Naive thymus-derived CD4-positive, alpha-beta T cell (primary cell): ENCODE measurements around the gene AQP5. TPM values are rescaled to one million over a fixed set of nuclear protein-coding genes. Genes with fewer than 3 reads are reported as not detected.

Experiments used
- ATAC-seq: fragments of 150-1000 bp; cut with Tn5 transposase; 2 replicates; pipeline ENCODE4 v1.10.0; 2021; ENCODE audit warnings: mild to moderate bottlenecking, moderate library complexity
- CTCF ChIA-PET: fragments of 350-600 bp; sonication (Branson Sonifier 250); formaldehyde crosslinking; loops from one replicate; lab custom pipeline; 2021; ENCODE audit warnings: antibody characterized with exemption; lab: Charles Lee
- POLR2A ChIA-PET: fragments of 350-600 bp; sonication (Branson Sonifier 250); formaldehyde crosslinking; loops from one replicate; lab custom pipeline; 2021; ENCODE audit warnings: antibody characterized with exemption, inconsistent platforms; lab: Charles Lee
- DNase-seq, 9 donors: peaks; one replicate each; pipeline versions ENCODE4 v3.0.0 to v3.0.0-alpha.2; 2020 to 2022; ENCODE audit warnings: mixed read lengths in 1 of 9
- H3K27ac ChIP-seq: one replicate; pipeline ENCODE4 v1.7.0; 2013; ENCODE audit warnings: mild to moderate bottlenecking, low read depth, low read length, moderate library complexity
- H3K27me3 ChIP-seq, 2 donors: one replicate each; pipeline ENCODE4 v1.7.0; 2013; ENCODE audit warnings: low read length in 2 of 2, mild to moderate bottlenecking in 2 of 2, moderate library complexity in 2 of 2; ENCODE audit not compliant: control insufficient read depth in 2 of 2, insufficient read depth in 2 of 2
- H3K36me3 ChIP-seq, 3 experiments: 1 replicate in 2 of 3; 2 replicates in 1 of 3; pipeline ENCODE4 v1.7.0; 2013; ENCODE audit warnings: low read length in 3 of 3, mild to moderate bottlenecking in 3 of 3, moderate library complexity in 1 of 3; ENCODE audit not compliant: insufficient read depth in 3 of 3, control insufficient read depth in 2 of 3
- H3K4me1 ChIP-seq, 2 donors: one replicate each; pipeline ENCODE4 v1.7.0; 2013; ENCODE audit warnings: low read length in 2 of 2, mild to moderate bottlenecking in 2 of 2, moderate library complexity in 1 of 2; ENCODE audit not compliant: control insufficient read depth in 2 of 2, insufficient read depth in 2 of 2
- H3K4me3 ChIP-seq: 2 replicates; pipeline ENCODE4 v1.7.0; 2013; ENCODE audit warnings: mild to moderate bottlenecking, low read length
- H3K9me3 ChIP-seq, 3 experiments: 1 replicate in 2 of 3; 2 replicates in 1 of 3; pipeline ENCODE4 v1.7.0; 2013; ENCODE audit warnings: low read length in 3 of 3; ENCODE audit not compliant: control insufficient read depth in 2 of 3
- H3K27ac Mint-ChIP-seq, 9 donors: one replicate each; pipeline ENCODE4 v1.8.0; 2020 to 2022; ENCODE audit warnings: mixed read lengths in 9 of 9, mild to moderate bottlenecking in 8 of 9, moderate library complexity in 5 of 9, inconsistent platforms in 2 of 9
- H3K27me3 Mint-ChIP-seq, 5 donors: one replicate each; pipeline ENCODE4 v1.8.0; 2021 to 2022; ENCODE audit warnings: mixed read lengths in 5 of 5, mild to moderate bottlenecking in 1 of 5
- H3K36me3 Mint-ChIP-seq, 5 donors: one replicate each; pipeline ENCODE4 v1.8.0; 2020 to 2022; ENCODE audit warnings: mixed read lengths in 5 of 5, mild to moderate bottlenecking in 3 of 5, inconsistent platforms in 1 of 5
- H3K4me1 Mint-ChIP-seq, 7 donors: one replicate each; pipeline ENCODE4 v1.8.0; 2020 to 2022; ENCODE audit warnings: mixed read lengths in 7 of 7, mild to moderate bottlenecking in 3 of 7, inconsistent platforms in 1 of 7
- H3K4me3 Mint-ChIP-seq, 10 donors: one replicate each; pipeline ENCODE4 v1.8.0; 2020 to 2022; ENCODE audit warnings: mild to moderate bottlenecking in 10 of 10, mixed read lengths in 10 of 10, moderate library complexity in 6 of 10, inconsistent platforms in 2 of 10
- H3K9me3 Mint-ChIP-seq, 11 donors: one replicate each; pipeline ENCODE4 v1.8.0; 2020 to 2022; ENCODE audit warnings: mixed read lengths in 11 of 11, mild to moderate bottlenecking in 4 of 11, inconsistent platforms in 1 of 11, moderate library complexity in 1 of 11
- intact Hi-C, 2 donors: fragments of 100-400 bp; cut with micrococcal nuclease; formaldehyde crosslinking; loops; one replicate each; pipeline ENCODE4 v1.15.1; 2023
- polyA plus RNA-seq, 2 donors: library from polyadenylated mRNA; unstranded; fragments of 300-500 nt; fragmentation: Illumina TruSeq; gene quantifications; one replicate each; pipeline ENCODE4 v1.2.3, GENCODE V29; 2021
- total RNA-seq, 6 experiments: library from RNA in 5 of 6; stranded (reverse) in 5 of 6; gene quantifications; 1 replicate in 5 of 6; 2 replicates in 1 of 6; pipeline ENCODE4 v1.2.3 and lab custom pipeline; 2021 to 2026

AQP5 gene
- total and polyA plus RNA-seq, 7 experiments from 2014 or later = not detected

DNA sequence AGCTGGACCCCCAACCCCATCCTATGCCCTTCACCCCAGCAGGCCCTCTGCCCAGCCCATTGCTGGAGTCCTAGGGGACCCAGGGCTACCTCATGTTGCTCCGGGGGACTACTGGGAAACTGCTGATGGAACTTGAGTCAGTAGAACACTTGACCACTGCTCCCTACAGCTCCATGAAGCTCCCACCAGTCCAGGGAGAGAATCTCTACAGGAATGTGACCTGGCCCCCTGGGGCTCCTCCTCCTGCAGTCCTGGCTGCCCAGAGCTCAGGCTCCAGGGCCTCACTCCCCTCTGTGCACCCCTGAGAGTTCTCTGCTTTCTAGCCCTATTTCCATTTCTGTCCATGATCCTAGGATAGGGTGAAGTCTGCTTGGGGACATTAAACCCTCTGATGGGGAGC lies 22.0 kb upstream of the AQP5 start:
- peaks cover 0 to 16% (median 0%) of the 10 kb centered on the region in 7 donors for H3K4me1 Mint-ChIP-seq
- DNase-seq = no peak
- no peak for ATAC-seq
- no peak overlapping the region for H3K4me3 Mint-ChIP-seq
- H3K27ac Mint-ChIP-seq = no peak overlapping the region
- no peaks in the 10 kb centered on the region for H3K36me3 Mint-ChIP-seq
- intact Hi-C loops = no loop called here
- peaks cover 0 to 11% (median 2%) of the 10 kb centered on the region in 5 donors for H3K27me3 Mint-ChIP-seq
- H3K36me3 ChIP-seq = no peaks in the 10 kb centered on the region
- no peak overlapping the region for H3K4me3 ChIP-seq
- H3K27me3 ChIP-seq = no peaks in the 10 kb centered on the region
- H3K4me1 ChIP-seq = no peaks in the 10 kb centered on the region
- ChIA-PET CTCF (interaction anchor here (0.6 to 1.7 kb wide), 2 partner anchors 28 to 387 kb away, joined by 6 to 12 read pairs; no protein-coding TSS in a partner anchor), POLR2A (no interaction called here)
- no peak overlapping the region for H3K27ac ChIP-seq
- H3K9me3 Mint-ChIP-seq = no peaks in the 10 kb centered on the region
- H3K9me3 ChIP-seq = no peaks in the 10 kb centered on the region

DNA sequence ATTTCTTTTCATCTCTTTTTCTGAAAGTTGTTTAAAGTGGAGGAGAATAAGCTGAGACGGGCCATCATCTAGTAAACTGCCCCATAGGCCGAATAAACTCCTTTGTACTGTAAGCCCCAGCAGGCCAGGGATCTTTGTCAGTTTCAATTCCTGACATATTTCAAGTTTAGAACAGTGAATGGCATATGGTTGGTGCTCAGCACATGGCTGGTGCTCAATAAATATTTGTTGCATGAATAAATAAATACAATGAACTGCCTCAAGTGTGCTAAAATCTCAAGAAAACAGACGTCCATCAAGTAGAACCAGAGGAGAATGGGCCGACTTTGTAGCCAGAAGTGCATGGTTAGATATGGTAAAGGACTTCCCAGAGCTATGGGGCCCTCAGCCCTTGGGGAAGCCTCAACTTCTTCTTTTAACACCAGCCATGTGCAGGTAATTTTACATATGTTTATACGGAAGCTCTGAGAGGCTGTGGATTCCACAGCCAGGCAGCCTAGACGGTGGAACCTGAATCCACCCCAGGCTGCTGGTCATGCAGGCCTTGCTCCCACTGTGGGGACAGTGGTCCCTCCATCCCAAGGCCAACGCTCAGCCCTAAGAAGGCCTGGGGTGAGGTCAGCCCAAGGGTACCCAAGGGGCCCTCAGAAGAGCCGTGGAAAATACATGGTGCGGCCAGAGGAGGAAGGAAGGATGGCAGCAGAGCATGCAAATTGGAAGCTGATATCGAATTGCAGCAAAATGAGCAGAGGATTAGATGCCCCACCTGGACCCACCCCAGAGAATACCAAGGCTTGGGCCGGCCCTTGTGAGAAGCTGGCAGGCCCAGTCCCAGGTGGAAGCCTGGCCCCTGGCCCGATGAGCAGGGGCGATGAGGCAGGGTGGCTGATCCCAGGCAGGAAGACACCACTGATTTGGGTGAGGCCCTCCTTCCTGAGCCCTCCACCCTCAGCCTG lies 19.8 kb upstream of the AQP5 start:
- Histone ChIP-seq H3K9me3 (no peaks in the 10 kb centered on the region), H3K27me3 (no peaks in the 10 kb centered on the region), H3K4me3 (no peak overlapping the region), H3K4me1 (no peaks in the 10 kb centered on the region), H3K27ac (no peak overlapping the region), H3K36me3 (no peaks in the 10 kb centered on the region)
- intact Hi-C loops = no loop called here
- Mint-ChIP-seq H3K4me3 (no peak overlapping the region), H3K36me3 (peaks cover 0 to 1% (median 0%) of the 10 kb centered on the region in 5 donors), H3K9me3 (no peaks in the 10 kb centered on the region), H3K4me1 (peaks cover 6 to 27% (median 15%) of the 10 kb centered on the region in 7 donors), H3K27ac (no peak overlapping the region), H3K27me3 (peaks cover 0 to 7% (median 0%) of the 10 kb centered on the region in 5 donors)
- no peak for DNase-seq
- ChIA-PET POLR2A (no interaction called here), CTCF (interaction anchor here (0.5 to 0.7 kb wide), 2 partner anchors 33 to 113 kb away, joined by 3 to 4 read pairs; no protein-coding TSS in a partner anchor)
- ATAC-seq = no peak

DNA sequence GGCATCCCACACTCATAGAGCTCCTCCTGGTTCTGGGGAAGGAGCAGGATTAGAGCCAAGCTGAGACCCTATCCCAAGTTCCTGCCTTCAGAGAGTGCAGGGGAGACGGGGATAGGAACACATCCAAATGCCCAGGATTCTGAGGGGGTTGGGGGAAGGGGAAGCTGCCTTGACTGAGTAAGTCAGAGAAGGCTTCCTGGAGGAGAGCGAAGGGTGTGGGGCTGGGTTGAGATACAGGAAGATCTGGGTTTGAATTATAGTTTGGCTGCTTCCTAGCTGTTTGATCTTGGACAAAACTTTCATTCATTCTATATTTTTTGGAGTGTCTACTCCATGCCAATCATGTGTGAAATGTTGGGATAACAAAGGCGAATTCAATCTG lies 19.2 kb upstream of the AQP5 start:
- Mint-ChIP-seq H3K36me3 (peaks cover 0 to 1% (median 0%) of the 10 kb centered on the region in 5 donors), H3K4me1 (peaks cover 6 to 27% (median 15%) of the 10 kb centered on the region in 7 donors), H3K27ac (no peak overlapping the region), H3K9me3 (no peaks in the 10 kb centered on the region), H3K27me3 (peaks cover 0 to 7% (median 0%) of the 10 kb centered on the region in 5 donors), H3K4me3 (no peak overlapping the region)
- Histone ChIP-seq H3K4me3 (no peak overlapping the region), H3K9me3 (no peaks in the 10 kb centered on the region), H3K27me3 (no peaks in the 10 kb centered on the region), H3K4me1 (no peaks in the 10 kb centered on the region), H3K36me3 (no peaks in the 10 kb centered on the region), H3K27ac (no peak overlapping the region)
- CTCF ChIA-PET = interaction anchor here (0.5 to 0.7 kb wide), 2 partner anchors 32 to 112 kb away, joined by 3 to 4 read pairs; no protein-coding TSS in a partner anchor
- ATAC-seq (no peak), DNase-seq (no peak)
- intact Hi-C loops = no loop called here
- POLR2A ChIA-PET = no interaction called here

DNA sequence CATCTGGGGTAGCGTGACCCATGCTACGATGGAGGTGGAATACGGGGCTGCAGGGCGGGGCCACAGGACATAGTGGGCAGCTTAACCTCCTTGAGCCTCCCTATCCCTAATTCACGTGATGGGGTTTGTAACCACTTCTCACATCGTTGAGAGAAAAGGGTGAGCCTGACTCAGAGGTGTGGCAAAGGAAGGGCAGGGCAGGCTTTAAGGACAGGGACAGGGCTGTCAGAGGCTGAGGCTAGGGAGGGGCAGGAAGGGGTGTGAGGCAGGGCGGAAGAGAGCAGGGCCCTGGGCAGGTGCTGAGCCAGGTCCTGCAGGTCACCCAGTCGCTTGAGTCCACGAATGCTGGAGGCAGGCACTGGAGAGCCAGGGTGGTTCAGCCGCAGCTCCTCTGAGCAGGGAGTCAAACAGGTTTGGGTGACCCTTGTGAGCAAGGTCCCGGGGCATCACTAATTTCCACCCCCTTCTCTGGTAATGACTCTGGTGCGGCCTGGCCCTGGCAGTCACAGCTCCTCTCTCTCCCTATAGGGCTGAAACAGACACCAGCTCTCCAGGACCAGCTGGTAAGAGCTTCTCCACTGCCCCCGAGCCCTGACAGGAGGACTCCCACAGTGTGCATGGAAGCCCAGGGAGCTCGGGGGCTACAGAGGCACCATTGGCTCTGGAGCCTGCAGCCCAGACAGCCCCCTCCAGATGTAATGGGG lies 18.6 kb upstream of the AQP5 start:
- Histone ChIP-seq H3K4me3 (no peak overlapping the region), H3K27ac (no peak overlapping the region), H3K36me3 (no peaks in the 10 kb centered on the region), H3K9me3 (no peaks in the 10 kb centered on the region), H3K4me1 (no peaks in the 10 kb centered on the region), H3K27me3 (no peaks in the 10 kb centered on the region)
- H3K36me3 Mint-ChIP-seq = peaks cover 0 to 1% (median 0%) of the 10 kb centered on the region in 5 donors
- no peak overlapping the region for H3K4me3 Mint-ChIP-seq
- CTCF ChIA-PET = interaction anchor here (0.5 kb wide), 1 partner anchor 32 kb away, joined by 3 read pairs; no protein-coding TSS in a partner anchor
- POLR2A ChIA-PET = no interaction called here
- intact Hi-C loops = no loop called here
- DNase-seq (no peak), ATAC-seq (no peak)
- peaks cover 0 to 10% (median 0%) of the 10 kb centered on the region in 5 donors for H3K27me3 Mint-ChIP-seq
- peaks cover 6 to 27% (median 15%) of the 10 kb centered on the region in 7 donors for H3K4me1 Mint-ChIP-seq
- H3K27ac Mint-ChIP-seq = no peak overlapping the region
- no peaks in the 10 kb centered on the region for H3K9me3 Mint-ChIP-seq

DNA sequence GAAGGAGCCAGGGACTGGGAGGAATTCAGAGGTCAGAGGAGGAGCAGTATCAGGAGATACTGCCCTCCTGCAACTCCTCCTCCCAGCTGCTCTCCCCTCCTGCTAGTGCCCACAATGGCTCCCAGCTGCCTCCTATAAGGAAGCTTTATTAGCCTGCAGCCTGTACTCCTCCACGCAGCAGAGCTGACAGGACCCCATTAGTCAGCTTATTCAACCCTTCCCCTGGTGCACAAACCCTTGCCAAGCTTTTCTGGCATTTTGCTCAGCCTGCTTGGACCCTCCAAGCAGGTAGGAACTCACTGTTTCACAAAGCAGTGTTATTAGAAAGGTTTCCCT lies 18.1 kb upstream of the AQP5 start:
- no peaks in the 10 kb centered on the region for H3K36me3 ChIP-seq
- H3K36me3 Mint-ChIP-seq = peaks cover 0 to 1% (median 0%) of the 10 kb centered on the region in 5 donors
- H3K9me3 ChIP-seq = no peaks in the 10 kb centered on the region
- peaks cover 6 to 27% (median 15%) of the 10 kb centered on the region in 7 donors for H3K4me1 Mint-ChIP-seq
- CTCF ChIA-PET = no interaction called here
- H3K27me3 Mint-ChIP-seq = peaks cover 0 to 10% (median 0%) of the 10 kb centered on the region in 5 donors
- no peak overlapping the region for H3K4me3 Mint-ChIP-seq
- H3K4me1 ChIP-seq = no peaks in the 10 kb centered on the region
- no peak overlapping the region for H3K27ac ChIP-seq
- ATAC-seq (no peak), DNase-seq (no peak)
- intact Hi-C loops = no loop called here
- POLR2A ChIA-PET = no interaction called here
- H3K4me3 ChIP-seq = no peak overlapping the region
- no peaks in the 10 kb centered on the region for H3K27me3 ChIP-seq
- H3K27ac Mint-ChIP-seq = no peak overlapping the region
- H3K9me3 Mint-ChIP-seq = no peaks in the 10 kb centered on the region

DNA sequence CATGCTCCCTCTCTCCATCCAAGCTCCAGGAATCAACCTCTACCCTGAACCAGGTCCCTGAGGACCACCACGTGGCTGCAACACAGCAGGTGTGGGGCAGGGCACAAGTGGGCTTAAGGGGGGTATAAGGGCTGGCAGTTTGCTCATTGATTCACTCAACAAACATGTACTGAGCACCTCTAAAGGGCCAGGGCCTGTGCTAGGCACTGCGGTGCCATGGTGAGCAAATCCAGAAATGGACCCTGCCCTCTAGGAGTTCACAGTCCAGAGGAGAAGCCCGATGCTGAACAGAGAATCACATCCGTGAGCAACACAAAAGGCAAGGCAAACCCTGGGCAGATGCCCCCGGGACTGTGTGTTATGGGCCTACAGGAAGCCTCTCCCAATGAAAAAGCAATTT lies 17.6 kb upstream of the AQP5 start:
- intact Hi-C loops = loop anchor here in 1 of 2 donors (2.0 kb wide), 1 partner anchor 77 kb away; no protein-coding TSS in a partner anchor
- CTCF ChIA-PET = no interaction called here
- Histone ChIP-seq H3K9me3 (no peaks in the 10 kb centered on the region), H3K36me3 (no peaks in the 10 kb centered on the region), H3K27ac (no peak overlapping the region), H3K27me3 (no peaks in the 10 kb centered on the region), H3K4me1 (no peaks in the 10 kb centered on the region), H3K4me3 (no peak overlapping the region)
- ATAC-seq (no peak), DNase-seq (no peak)
- POLR2A ChIA-PET = no interaction called here
- H3K4me1 Mint-ChIP-seq = peaks cover 6 to 27% (median 15%) of the 10 kb centered on the region in 7 donors
- H3K9me3 Mint-ChIP-seq = no peaks in the 10 kb centered on the region
- H3K4me3 Mint-ChIP-seq = no peak overlapping the region
- peaks cover 0 to 10% (median 4%) of the 10 kb centered on the region in 5 donors for H3K27me3 Mint-ChIP-seq
- peaks cover 0 to 1% (median 0%) of the 10 kb centered on the region in 5 donors for H3K36me3 Mint-ChIP-seq
- no peak overlapping the region for H3K27ac Mint-ChIP-seq
